Karpas-422 (cell line): ENCODE data around the gene MDGA2. TPM values are rescaled to one million over a fixed set of nuclear protein-coding genes. Genes with fewer than 3 reads are reported as not detected.
"Not testable (repeated sequence)": the region's sequence is repeated elsewhere in the genome, so short reads cannot be mapped to it uniquely, and the experiment has no call there.

Source experiments
- DNase-seq: peaks from one replicate; pipeline ENCODE4 v3.0.0-alpha.2; 2015
- H2AFZ ChIP-seq: fragments of 200-600 bp; sonication (generic); 2 replicates; pipeline ENCODE4 v1.6.1; 2014; ENCODE audit warnings: antibody characterized with exemption, low read length, mixed read lengths
- H3K27ac ChIP-seq: fragments of 200-600 bp; sonication (generic); 2 replicates; pipeline ENCODE4 v1.5.1; 2014; ENCODE audit warnings: mild to moderate bottlenecking, low read length, moderate library complexity
- H3K27me3 ChIP-seq: fragments of 200-600 bp; sonication (generic); 2 replicates; pipeline ENCODE4 v1.6.1; 2014; ENCODE audit warnings: low read length, mixed read lengths
- H3K36me3 ChIP-seq: fragments of 200-600 bp; sonication (generic); 2 replicates; pipeline ENCODE4 v1.6.1; 2014; ENCODE audit warnings: low read length, mixed read lengths; ENCODE audit not compliant: insufficient read depth
- H3K4me1 ChIP-seq: fragments of 200-600 bp; sonication (generic); 2 replicates; pipeline ENCODE4 v1.6.1; 2014; ENCODE audit warnings: mild to moderate bottlenecking, low read length, mixed read lengths
- H3K4me2 ChIP-seq: fragments of 200-600 bp; sonication (generic); 2 replicates; pipeline ENCODE4 v1.6.1; 2014; ENCODE audit warnings: low read length, low read depth, mild to moderate bottlenecking; ENCODE audit not compliant: poor library complexity, severe bottlenecking
- H3K4me3 ChIP-seq: fragments of 200-600 bp; sonication (generic); 2 replicates; pipeline ENCODE4 v1.5.1; 2014; ENCODE audit warnings: mild to moderate bottlenecking, antibody characterized with exemption, low read length, mixed read lengths
- H3K79me2 ChIP-seq: fragments of 200-600 bp; sonication (generic); 2 replicates; pipeline ENCODE4 v1.6.1; 2014; ENCODE audit warnings: mild to moderate bottlenecking, low read length, mixed read lengths
- H3K9ac ChIP-seq: fragments of 200-600 bp; sonication (generic); 2 replicates; pipeline ENCODE4 v1.6.0; 2014; ENCODE audit warnings: low read length
- H3K9me2 ChIP-seq: fragments of 200-600 bp; sonication (generic), shearing (Covaris generic); replicated peaks from 2 replicates; pipeline ENCODE4 v1.6.0; 2014; ENCODE audit warnings: mild to moderate bottlenecking, low read length, moderate library complexity; ENCODE audit not compliant: insufficient read depth
- H3K9me3 ChIP-seq: fragments of 300-700, 200-600 bp; sonication (generic); 2 replicates; pipeline ENCODE4 v1.6.1; 2014; ENCODE audit warnings: low read length, mixed read lengths
- H4K20me1 ChIP-seq: fragments of 200-600 bp; sonication (generic); 2 replicates; pipeline ENCODE4 v1.6.1; 2014; ENCODE audit warnings: mild to moderate bottlenecking, antibody characterized with exemption, low read length, low read depth; ENCODE audit not compliant: insufficient read depth
- total RNA-seq: library from RNA; depleted of rRNA; stranded (reverse); fragments of >200 nt; shearing (Covaris generic); gene quantifications from 2 replicates; pipeline ENCODE4 v1.2.3, GENCODE V29; 2014; ENCODE audit warnings: low replicate concordance

Gene MDGA2
- total RNA-seq, 1 experiment from 2014 or later: not detected

- H3K9ac ChIP-seq: no peak overlapping the region
- peaks cover 29% of the 10 kb centered on the region for H3K9me3 ChIP-seq
- H3K27me3 ChIP-seq: no peaks in the 10 kb centered on the region
- no peaks in the 10 kb centered on the region for H3K4me1 ChIP-seq
- H3K79me2 ChIP-seq: no peaks in the 10 kb centered on the region
- H4K20me1 ChIP-seq: no peaks in the 10 kb centered on the region
- no peak overlapping the region for H3K4me2 ChIP-seq
- H3K27ac ChIP-seq: no peak overlapping the region
- H3K4me3 ChIP-seq: no peak overlapping the region
- H3K9me2 ChIP-seq: no peaks in the 10 kb centered on the region
- DNase-seq: no peak
- no peaks in the 10 kb centered on the region for H3K36me3 ChIP-seq
- H2AFZ ChIP-seq: no peak overlapping the region
These were observed 378.0 kb downstream of the MDGA2 start for GRCh38 chr14:47297374-47297773.

- no peaks in the 10 kb centered on the region for H3K4me1 ChIP-seq
- no peaks in the 10 kb centered on the region for H4K20me1 ChIP-seq
- H3K36me3 ChIP-seq: no peaks in the 10 kb centered on the region
- no peak overlapping the region for H2AFZ ChIP-seq
- no peak overlapping the region for H3K4me3 ChIP-seq
- no peak overlapping the region for H3K27ac ChIP-seq
- H3K9me2 ChIP-seq: no peaks in the 10 kb centered on the region
- no peak for DNase-seq
- H3K9me3 ChIP-seq: peaks cover 27% of the 10 kb centered on the region
- no peak overlapping the region for H3K4me2 ChIP-seq
- no peaks in the 10 kb centered on the region; the same call in 1 of the 2 replicates for H3K27me3 ChIP-seq
- no peak overlapping the region for H3K9ac ChIP-seq
- H3K79me2 ChIP-seq: no peaks in the 10 kb centered on the region
These were observed 391.1 kb downstream of the MDGA2 start for GRCh38 chr14:47284283-47284682.

- H2AFZ ChIP-seq, DNase-seq: not testable (repeated sequence)
These were observed 393.6 kb downstream of the MDGA2 start for GRCh38 chr14:47281761-47282160.

GRCh38 chr14:47278233-47278842 is 397.1 kb downstream of the MDGA2 start:
- Histone ChIP-seq H3K36me3 (no peaks in the 10 kb centered on the region), H4K20me1 (no peaks in the 10 kb centered on the region), H3K27ac (no peak overlapping the region), H3K4me1 (no peaks in the 10 kb centered on the region), H3K79me2 (no peaks in the 10 kb centered on the region), H3K9ac (no peak overlapping the region), H3K9me3 (peaks cover 16% of the 10 kb centered on the region), H3K9me2 (no peaks in the 10 kb centered on the region; the same call in 1 of the 2 replicates), H2AFZ (no peak overlapping the region), H3K4me2 (no peak overlapping the region), H3K27me3 (no peaks in the 10 kb centered on the region), H3K4me3 (no peak overlapping the region)
- DNase-seq: peak; percentile 86

More at GRCh38 chr14:47281761-47282160, 393.6 kb downstream of the MDGA2 start:
- H3K27ac ChIP-seq, H3K36me3 ChIP-seq, H4K20me1 ChIP-seq, H3K9ac ChIP-seq, H3K4me3 ChIP-seq, H3K4me1 ChIP-seq, H3K9me2 ChIP-seq, H3K4me2 ChIP-seq, H3K27me3 ChIP-seq, H3K79me2 ChIP-seq: not testable (repeated sequence)
- H3K9me3 ChIP-seq: peaks cover 11% of the 10 kb centered on the region

- Histone ChIP-seq H3K9me3 (peaks cover 19% of the 10 kb centered on the region), H3K27ac (no peak overlapping the region), H3K9ac (no peak overlapping the region), H3K4me3 (no peak overlapping the region), H3K4me1 (no peaks in the 10 kb centered on the region), H3K9me2 (no peaks in the 10 kb centered on the region; the same call in 1 of the 2 replicates), H3K27me3 (no peaks in the 10 kb centered on the region), H4K20me1 (no peaks in the 10 kb centered on the region), H2AFZ (no peak overlapping the region), H3K36me3 (no peaks in the 10 kb centered on the region), H3K79me2 (no peaks in the 10 kb centered on the region), H3K4me2 (no peak overlapping the region)
- DNase-seq: no peak
These were observed 397.7 kb downstream of the MDGA2 start for GRCh38 chr14:47277703-47278102.

- Histone ChIP-seq H2AFZ (no peak overlapping the region), H3K27me3 (no peaks in the 10 kb centered on the region), H3K9me2 (no peaks in the 10 kb centered on the region; the same call in 1 of the 2 replicates), H4K20me1 (no peaks in the 10 kb centered on the region), H3K9me3 (peaks cover 25% of the 10 kb centered on the region), H3K4me1 (no peaks in the 10 kb centered on the region), H3K9ac (no peak overlapping the region), H3K4me2 (no peak overlapping the region), H3K4me3 (no peak overlapping the region), H3K79me2 (no peaks in the 10 kb centered on the region), H3K27ac (no peak overlapping the region), H3K36me3 (no peaks in the 10 kb centered on the region)
- no peak for DNase-seq
These were observed 398.5 kb downstream of the MDGA2 start for GRCh38 chr14:47276931-47277330.

GRCh38 chr14:47273939-47274338 is 401.5 kb downstream of the MDGA2 start:
- Histone ChIP-seq H3K9me3 (peaks cover 31% of the 10 kb centered on the region), H3K4me1 (no peaks in the 10 kb centered on the region)

GRCh38 chr14:47270715-47271114 is 404.7 kb downstream of the MDGA2 start:
- no peaks in the 10 kb centered on the region for H3K79me2 ChIP-seq
- H3K9me2 ChIP-seq: no peaks in the 10 kb centered on the region
- H2AFZ ChIP-seq: no peak overlapping the region
- H3K27ac ChIP-seq: no peak overlapping the region
- H3K4me2 ChIP-seq: no peak overlapping the region
- no peak overlapping the region for H3K4me3 ChIP-seq
- peaks cover 42% of the 10 kb centered on the region for H3K9me3 ChIP-seq
- no peak for DNase-seq
- no peaks in the 10 kb centered on the region for H4K20me1 ChIP-seq
- H3K36me3 ChIP-seq: no peaks in the 10 kb centered on the region
- no peak overlapping the region for H3K9ac ChIP-seq
- H3K27me3 ChIP-seq: no peaks in the 10 kb centered on the region
- no peaks in the 10 kb centered on the region for H3K4me1 ChIP-seq

More at GRCh38 chr14:47273939-47274338, 401.5 kb downstream of the MDGA2 start:
- no peak overlapping the region for H2AFZ ChIP-seq
- H3K4me3 ChIP-seq: no peak overlapping the region
- no peaks in the 10 kb centered on the region for H3K27me3 ChIP-seq
- H3K4me2 ChIP-seq: no peak overlapping the region
- no peaks in the 10 kb centered on the region for H3K79me2 ChIP-seq
- H4K20me1 ChIP-seq: no peaks in the 10 kb centered on the region
- H3K9me2 ChIP-seq: no peaks in the 10 kb centered on the region; the same call in 1 of the 2 replicates
- H3K36me3 ChIP-seq: no peaks in the 10 kb centered on the region
- no peak for DNase-seq
- H3K27ac ChIP-seq: no peak overlapping the region
- no peak overlapping the region for H3K9ac ChIP-seq
